ENCODE measurements around the gene SYTL4. TPM values are rescaled to one million over a fixed set of nuclear protein-coding genes. Genes with fewer than 3 reads are reported as not detected.

The SYTL4 gene
- total RNA-seq, 1 donor from 2014 or later: 2.1 TPM

GRCh38 chrX:100654261-100654660, 77.7 kb downstream of the SYTL4 start:
- TF ChIP-seq CTCF (IDR thresholded peaks at IDR 0.05): no peak

GRCh38 chrX:100652266-100652665, 79.7 kb downstream of the SYTL4 start:
- H3K9me3 ChIP-seq: no peaks in the 10 kb centered on the region
- H3K27ac ChIP-seq: no peak overlapping the region
- H3K27me3 ChIP-seq: no peaks in the 10 kb centered on the region
- peaks cover 0 to 3% of the 10 kb centered on the region in 2 donors for H3K4me1 ChIP-seq
- TF ChIP-seq CTCF (IDR thresholded peaks at IDR 0.05): no peak
- H3K36me3 ChIP-seq: no peaks in the 10 kb centered on the region
- H3K4me3 ChIP-seq: no peak overlapping the region
- intact Hi-C loops (cut with DNase I): no loop called here
- DNase-seq (ENCODE audit: low spot score in 2 of 2): no peak

More at GRCh38 chrX:100654261-100654660, 77.7 kb downstream of the SYTL4 start:
- H3K36me3 ChIP-seq: no peaks in the 10 kb centered on the region
- no peaks in the 10 kb centered on the region for H3K27me3 ChIP-seq
- H3K9me3 ChIP-seq: no peaks in the 10 kb centered on the region
- DNase-seq (ENCODE audit: low spot score in 2 of 2): no peak
- no peak overlapping the region for H3K4me3 ChIP-seq
- no peak overlapping the region for H3K27ac ChIP-seq
- intact Hi-C loops (cut with DNase I): no loop called here
- peaks cover 0 to 3% of the 10 kb centered on the region in 2 donors for H3K4me1 ChIP-seq

- Histone ChIP-seq H3K27ac (peak overlapping the region; percentile 69 to 77), H3K36me3 (no peaks in the 10 kb centered on the region), H3K4me1 (peaks cover 0 to 3% of the 10 kb centered on the region in 2 donors), H3K27me3 (no peaks in the 10 kb centered on the region), H3K4me3 (no peak overlapping the region), H3K9me3 (no peaks in the 10 kb centered on the region)
- no peak for DNase-seq (ENCODE audit: low spot score in 2 of 2)
- TF ChIP-seq CTCF (IDR thresholded peaks at IDR 0.05): no peak
- intact Hi-C loops (cut with DNase I): no loop called here
Measured at GRCh38 chrX:100650841-100651240, 81.1 kb downstream of the SYTL4 start.

GRCh38 chrX:100649550-100650356, 82.2 kb downstream of the SYTL4 start:
- Histone ChIP-seq H3K27me3 (no peaks in the 10 kb centered on the region), H3K4me1 (peaks cover 0 to 3% of the 10 kb centered on the region in 2 donors), H3K36me3 (no peaks in the 10 kb centered on the region), H3K9me3 (no peaks in the 10 kb centered on the region), H3K4me3 (no peak overlapping the region), H3K27ac (peak overlapping the region; percentile 69 to 77)
- DNase-seq (ENCODE audit: low spot score in 2 of 2): peak in 1 of 2 donors; percentile 81
- no peak for TF ChIP-seq CTCF (IDR thresholded peaks at IDR 0.05)
- intact Hi-C loops (cut with DNase I): no loop called here

- no peaks in the 10 kb centered on the region for H3K36me3 ChIP-seq
- no peak overlapping the region for H3K4me3 ChIP-seq
- H3K4me1 ChIP-seq: peaks cover 0 to 4% of the 10 kb centered on the region in 2 donors
- intact Hi-C loops (cut with DNase I): no loop called here
- no peaks in the 10 kb centered on the region for H3K27me3 ChIP-seq
- peak overlapping the region; percentile 69 to 77 for H3K27ac ChIP-seq
- no peak for DNase-seq (ENCODE audit: low spot score in 2 of 2)
- TF ChIP-seq CTCF (IDR thresholded peaks at IDR 0.05): no peak
- H3K9me3 ChIP-seq: no peaks in the 10 kb centered on the region
Measured at GRCh38 chrX:100648458-100649417, 83.2 kb downstream of the SYTL4 start.

Measured in ascending aorta (tissue), 2 donors.